Measurements from ENCODE around the gene SBF1.

Gene SBF1

DNA sequence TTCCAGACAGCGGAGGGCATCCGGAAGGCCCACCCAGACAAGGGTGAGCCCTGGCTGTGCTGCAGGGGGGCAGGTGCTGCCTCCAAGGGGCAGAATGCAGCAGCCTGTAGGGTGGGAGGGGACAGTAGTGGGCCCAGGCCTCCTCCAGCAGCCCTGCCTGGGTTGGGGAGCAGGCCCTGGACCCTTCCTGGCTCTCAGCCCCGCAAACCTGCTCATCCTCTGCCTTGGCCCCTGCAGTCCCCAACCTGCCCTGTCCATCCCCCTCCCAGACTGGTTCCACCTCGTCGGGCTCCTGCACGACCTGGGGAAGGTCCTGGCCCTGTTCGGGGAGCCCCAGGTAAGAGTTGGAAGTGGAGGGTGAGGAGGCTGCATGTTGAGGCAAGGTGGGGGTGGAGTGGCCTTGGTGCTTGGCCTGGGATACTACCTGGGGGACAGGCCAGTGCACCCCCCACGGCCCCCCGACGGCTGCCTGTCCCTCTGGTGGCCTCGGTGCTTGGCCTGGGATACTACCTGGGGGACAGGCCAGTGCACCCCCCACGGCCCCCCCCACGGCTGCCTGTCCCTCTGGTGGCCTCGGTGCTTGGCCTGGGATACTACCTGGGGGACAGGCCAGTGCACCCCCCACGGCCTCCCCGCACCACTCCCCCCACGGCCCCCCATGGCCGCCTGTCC, 13.3 kb upstream of the SBF1 start:
- Histone ChIP-seq H2AK5ac (ENCODE audit: low read length) (no peak overlapping the region), H3K18ac (ENCODE audit: low read length) (no peak overlapping the region), H3K56ac (ENCODE audit: low read length) (no peak overlapping the region), H3K27ac (ENCODE audit: low read depth, low read length) (no peak overlapping the region), H3K79me1 (ENCODE audit: low read length) (no peaks in the 10 kb centered on the region), H2BK5ac (ENCODE audit: low read length) (no peak overlapping the region), H3K27me3 (ENCODE audit: insufficient read depth, low read length, poor library complexity) (no peaks in the 10 kb centered on the region), H4K5ac (ENCODE audit: low read length) (no peak overlapping the region), H3K4ac (ENCODE audit: low read depth, low read length) (no peak overlapping the region), H3K23ac (ENCODE audit: low read length) (no peak overlapping the region), H3K4me2 (ENCODE audit: low read length) (no peak overlapping the region), H3K4me3 (ENCODE audit: low read length) (no peak overlapping the region), H2BK120ac (ENCODE audit: low read depth, low read length) (no peak overlapping the region), H3K4me1 (ENCODE audit: control insufficient read depth, low read depth, low read length) (no peaks in the 10 kb centered on the region), H3K9ac (ENCODE audit: low read length) (no peak overlapping the region), H4K8ac (ENCODE audit: low read depth, low read length) (no peak overlapping the region), H3K36me3 (ENCODE audit: control insufficient read depth, insufficient read depth, low read length) (no peaks in the 10 kb centered on the region), H3K79me2 (ENCODE audit: control insufficient read depth, insufficient read depth, low read length) (no peaks in the 10 kb centered on the region), H2BK15ac (replicated peaks; ENCODE audit: low read depth) (no peak overlapping the region)
- WGBS (ENCODE audit: extremely low coverage, insufficient coverage, low lambda C conversion rate), result no CpG with 5 or more reads among the region's 18 CpGs
- DNase-seq, result no peak

DNA sequence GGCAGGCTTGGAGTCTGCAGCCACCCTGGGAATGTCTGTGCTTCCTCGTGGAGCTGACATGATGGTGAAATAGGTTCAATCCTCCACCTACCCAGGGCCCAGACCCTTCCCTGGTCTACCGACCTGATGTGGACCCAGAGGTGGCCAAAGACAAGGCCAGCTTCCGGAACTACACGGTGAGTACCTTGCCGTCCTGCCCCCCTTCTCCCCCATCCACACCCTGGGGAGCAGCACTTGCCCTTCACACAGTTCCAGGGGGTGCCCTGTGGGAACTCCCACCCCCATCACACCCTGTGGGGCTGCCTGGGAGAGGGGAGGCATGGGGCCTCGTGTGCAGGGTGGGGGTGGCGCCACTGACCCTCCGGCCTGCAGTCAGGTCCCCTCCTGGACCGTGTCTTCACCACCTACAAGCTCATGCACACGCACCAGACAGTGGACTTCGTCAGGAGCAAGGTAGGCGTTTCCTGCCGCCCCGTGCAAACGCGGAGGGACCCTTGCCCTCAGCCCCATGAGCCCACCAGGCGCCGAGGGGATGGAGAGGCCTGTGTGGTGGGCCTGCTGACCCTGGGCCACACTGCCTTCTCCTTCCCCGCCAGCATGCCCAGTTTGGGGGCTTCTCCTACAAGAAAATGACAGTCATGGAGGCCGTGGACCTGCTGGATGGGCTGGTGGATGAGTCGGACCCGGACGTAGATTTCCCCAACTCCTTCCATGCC, 12.6 kb upstream of the SBF1 start:
- Histone ChIP-seq H3K36me3 (ENCODE audit: control insufficient read depth, insufficient read depth, low read length) (no peaks in the 10 kb centered on the region), H3K79me2 (ENCODE audit: control insufficient read depth, insufficient read depth, low read length) (no peaks in the 10 kb centered on the region), H3K9ac (ENCODE audit: low read length) (no peak overlapping the region), H3K27me3 (ENCODE audit: insufficient read depth, low read length, poor library complexity) (no peaks in the 10 kb centered on the region), H3K18ac (ENCODE audit: low read length) (no peak overlapping the region), H2BK5ac (ENCODE audit: low read length) (no peak overlapping the region), H3K4ac (ENCODE audit: low read depth, low read length) (no peak overlapping the region), H3K79me1 (ENCODE audit: low read length) (no peaks in the 10 kb centered on the region), H3K4me2 (ENCODE audit: low read length) (no peak overlapping the region), H3K27ac (ENCODE audit: low read depth, low read length) (no peak overlapping the region), H4K8ac (ENCODE audit: low read depth, low read length) (no peak overlapping the region), H2AK5ac (ENCODE audit: low read length) (no peak overlapping the region), H3K23ac (ENCODE audit: low read length) (no peak overlapping the region), H2BK120ac (ENCODE audit: low read depth, low read length) (no peak overlapping the region), H3K56ac (ENCODE audit: low read length) (no peak overlapping the region), H4K5ac (ENCODE audit: low read length) (no peak overlapping the region), H3K4me1 (ENCODE audit: control insufficient read depth, low read depth, low read length) (no peaks in the 10 kb centered on the region), H3K4me3 (ENCODE audit: low read length) (no peak overlapping the region), H2BK15ac (replicated peaks; ENCODE audit: low read depth) (no peak overlapping the region)
- no CpG with 5 or more reads among the region's 23 CpGs for WGBS (ENCODE audit: extremely low coverage, insufficient coverage, low lambda C conversion rate)
- DNase-seq, result no peak

DNA sequence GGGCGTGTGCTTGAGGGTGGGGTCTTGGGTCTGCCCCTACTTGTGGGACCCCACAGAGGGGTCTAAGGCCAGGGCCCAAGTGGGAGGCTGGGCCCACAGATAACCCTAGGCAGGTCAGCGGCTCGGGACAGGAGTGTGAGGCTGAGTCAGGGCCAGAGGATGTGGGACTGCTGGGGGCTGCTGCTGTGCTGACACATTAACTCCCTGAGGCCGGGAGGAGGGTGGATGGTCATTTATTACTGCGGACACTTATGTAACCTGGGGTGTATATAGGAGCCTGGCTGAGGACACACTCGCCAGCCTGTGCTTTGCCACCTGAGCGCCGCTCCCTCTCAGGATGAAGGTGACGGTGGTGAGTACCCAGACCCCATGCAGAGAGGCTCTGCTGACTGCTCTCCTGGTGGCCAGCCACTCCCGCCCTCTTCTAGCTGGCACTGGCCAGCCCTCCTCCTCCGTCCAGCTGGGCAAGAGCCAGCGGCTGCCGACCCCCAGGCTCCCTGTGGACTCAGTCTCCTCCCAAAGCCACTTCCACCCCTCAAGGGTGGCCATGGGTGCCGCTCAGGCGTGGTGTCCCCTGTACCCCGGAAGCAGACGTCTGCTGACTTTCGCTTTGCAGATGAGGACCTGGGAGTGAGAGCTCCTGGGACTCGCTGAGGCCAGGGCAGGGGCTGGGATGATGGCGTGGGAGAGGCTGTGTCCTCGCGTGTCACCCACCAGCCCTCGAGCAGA, 11.9 kb upstream of the SBF1 start, which contains the start of gene MIOX:
Gene MIOX (plus strand): TSS at position 299 of the 729 bp plus-strand sequence. CDS start 39 bp downstream, at position 338.
- Histone ChIP-seq H2AK5ac (ENCODE audit: low read length) (no peak within 1 kb of the TSS), H3K27ac (ENCODE audit: low read depth, low read length) (no peak within 1 kb of the TSS), H3K27me3 (ENCODE audit: insufficient read depth, low read length, poor library complexity) (no peaks in the 10 kb centered on the region), H3K23ac (ENCODE audit: low read length) (no peak within 1 kb of the TSS), H4K8ac (ENCODE audit: low read depth, low read length) (no peak within 1 kb of the TSS), H3K4me1 (ENCODE audit: control insufficient read depth, low read depth, low read length) (no peaks in the 10 kb centered on the region), H3K79me2 (ENCODE audit: control insufficient read depth, insufficient read depth, low read length) (no peaks in the 10 kb centered on the region), H4K5ac (ENCODE audit: low read length) (no peak within 1 kb of the TSS), H3K4me2 (ENCODE audit: low read length) (no peak within 1 kb of the TSS), H2BK5ac (ENCODE audit: low read length) (no peak within 1 kb of the TSS), H2BK120ac (ENCODE audit: low read depth, low read length) (no peak within 1 kb of the TSS), H3K56ac (ENCODE audit: low read length) (no peak within 1 kb of the TSS), H3K79me1 (ENCODE audit: low read length) (no peaks in the 10 kb centered on the region), H3K9ac (ENCODE audit: low read length) (no peak within 1 kb of the TSS), H2BK15ac (replicated peaks; ENCODE audit: low read depth) (no peak within 1 kb of the TSS), H3K18ac (ENCODE audit: low read length) (no peak within 1 kb of the TSS), H3K4ac (ENCODE audit: low read depth, low read length) (no peak within 1 kb of the TSS), H3K4me3 (ENCODE audit: low read length) (no peak within 1 kb of the TSS), H3K36me3 (ENCODE audit: control insufficient read depth, insufficient read depth, low read length) (no peaks in the 10 kb centered on the region)
- DNase-seq, result no peak
- WGBS (ENCODE audit: extremely low coverage, insufficient coverage, low lambda C conversion rate), result no CpG with 5 or more reads among the region's 23 CpGs

DNA sequence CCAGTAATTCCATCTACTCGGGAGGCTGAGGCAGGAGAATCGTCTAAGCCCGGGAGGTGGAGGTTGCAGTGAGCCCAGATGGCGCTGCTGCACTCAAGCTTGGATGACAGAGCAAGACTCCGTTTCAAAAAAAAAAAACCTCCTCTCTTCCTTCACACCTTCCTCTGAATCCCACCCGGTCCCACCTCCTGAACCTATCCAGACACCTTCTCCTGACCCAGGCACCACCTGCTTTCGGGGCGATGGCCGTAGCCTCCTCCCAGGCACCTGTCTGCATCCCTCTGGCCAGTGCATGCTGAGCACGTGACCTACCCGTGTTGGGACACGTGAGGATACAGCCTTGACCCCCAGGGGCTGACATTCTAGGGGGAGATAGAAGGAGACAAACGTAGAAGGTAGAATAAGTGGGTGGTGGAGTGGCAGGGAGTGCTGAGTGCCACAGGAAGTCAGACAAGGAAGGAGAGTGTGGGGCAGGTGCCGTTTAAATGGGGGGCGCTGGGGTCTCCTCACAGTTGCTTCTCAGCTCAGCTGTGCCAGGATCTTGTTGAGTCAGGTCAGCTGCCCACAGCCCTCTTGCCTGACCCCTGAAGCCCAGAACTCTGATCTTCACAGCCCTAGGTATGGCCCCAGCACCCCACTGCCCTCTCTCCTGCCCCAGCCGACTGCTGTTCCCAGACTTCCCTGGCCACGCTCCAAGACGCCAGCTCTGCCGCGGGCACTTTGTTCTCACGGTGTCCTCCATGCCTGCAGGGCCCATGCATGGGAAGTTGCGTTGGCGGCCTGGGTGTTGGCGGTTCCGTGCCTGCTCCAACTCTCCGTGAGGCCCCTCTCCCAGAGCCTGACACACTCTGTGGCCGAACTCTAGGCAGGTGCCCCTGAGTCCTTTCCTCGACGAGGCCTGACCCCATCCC, 10.6 kb upstream of the SBF1 start:
- Histone ChIP-seq H3K56ac (ENCODE audit: low read length) (peak overlapping the region; percentile 34), H3K36me3 (ENCODE audit: control insufficient read depth, insufficient read depth, low read length) (no peaks in the 10 kb centered on the region), H2BK120ac (ENCODE audit: low read depth, low read length) (no peak overlapping the region), H3K27ac (ENCODE audit: low read depth, low read length) (no peak overlapping the region), H4K8ac (ENCODE audit: low read depth, low read length) (no peak overlapping the region), H3K9ac (ENCODE audit: low read length) (no peak overlapping the region), H3K4me1 (ENCODE audit: control insufficient read depth, low read depth, low read length) (no peaks in the 10 kb centered on the region), H3K79me2 (ENCODE audit: control insufficient read depth, insufficient read depth, low read length) (no peaks in the 10 kb centered on the region), H3K23ac (ENCODE audit: low read length) (no peak overlapping the region), H3K4me3 (ENCODE audit: low read length) (no peak overlapping the region), H2BK5ac (ENCODE audit: low read length) (no peak overlapping the region), H4K5ac (ENCODE audit: low read length) (no peak overlapping the region), H3K4me2 (ENCODE audit: low read length) (no peak overlapping the region), H3K4ac (ENCODE audit: low read depth, low read length) (no peak overlapping the region), H2BK15ac (replicated peaks; ENCODE audit: low read depth) (no peak overlapping the region), H3K27me3 (ENCODE audit: insufficient read depth, low read length, poor library complexity) (no peaks in the 10 kb centered on the region), H3K18ac (ENCODE audit: low read length) (no peak overlapping the region), H3K79me1 (ENCODE audit: low read length) (no peaks in the 10 kb centered on the region), H2AK5ac (ENCODE audit: low read length) (no peak overlapping the region)
- no peak for DNase-seq
- WGBS (ENCODE audit: extremely low coverage, insufficient coverage, low lambda C conversion rate), result no CpG with 5 or more reads among the region's 29 CpGs

DNA sequence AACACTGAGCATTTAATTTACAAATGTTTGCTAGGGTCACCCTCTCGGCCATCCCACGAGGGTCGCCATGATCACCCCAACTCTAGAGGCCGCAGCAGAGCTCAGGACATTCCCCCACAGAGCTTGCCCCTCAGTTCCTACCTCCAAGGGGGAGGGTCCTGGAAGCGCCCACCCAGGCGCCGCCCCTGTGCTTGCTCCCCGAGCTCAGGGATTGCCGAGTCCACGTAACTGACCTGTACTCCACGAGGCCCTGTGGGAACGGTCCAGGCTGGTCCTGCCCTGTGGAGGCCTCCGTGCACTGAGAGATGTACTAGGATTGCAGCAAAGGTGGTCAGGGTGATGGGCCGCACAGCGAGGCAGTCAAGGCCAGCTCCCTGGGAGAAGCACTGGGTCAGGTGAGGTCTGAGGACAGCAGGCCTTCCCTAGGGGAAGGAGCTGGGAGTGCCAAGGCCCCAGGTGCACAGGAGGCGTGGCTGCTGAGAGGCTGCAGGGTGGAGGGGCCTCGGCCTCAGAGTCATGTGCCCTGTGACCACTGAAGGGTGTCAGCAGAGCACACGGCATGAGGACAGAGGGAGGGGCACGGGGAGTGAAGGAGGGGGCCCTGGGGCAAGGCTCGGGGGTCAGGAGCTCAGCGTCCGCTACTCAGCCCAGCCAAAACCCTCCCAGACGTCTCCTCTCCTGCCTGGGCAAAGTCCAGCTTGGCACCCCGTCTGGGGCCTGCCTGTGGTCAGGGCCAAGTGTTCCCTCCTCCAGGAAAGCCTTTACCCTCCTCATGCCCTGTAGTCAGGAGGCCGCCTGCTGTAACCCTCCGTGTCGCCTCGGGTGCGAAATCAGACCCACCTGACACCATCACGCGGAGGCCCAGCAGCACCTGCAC, 9.4 kb upstream of the SBF1 start:
- no peak overlapping the region for H4K8ac ChIP-seq (ENCODE audit: low read depth, low read length)
- no peak overlapping the region for H2BK5ac ChIP-seq (ENCODE audit: low read length)
- H2BK120ac ChIP-seq (ENCODE audit: low read depth, low read length), result no peak overlapping the region
- H3K18ac ChIP-seq (ENCODE audit: low read length), result no peak overlapping the region
- no peak for DNase-seq
- no peak overlapping the region for H3K9ac ChIP-seq (ENCODE audit: low read length)
- no peak overlapping the region for H3K4me3 ChIP-seq (ENCODE audit: low read length)
- no peak overlapping the region for H3K4me2 ChIP-seq (ENCODE audit: low read length)
- H2AK5ac ChIP-seq (ENCODE audit: low read length), result no peak overlapping the region
- H3K27ac ChIP-seq (ENCODE audit: low read depth, low read length), result no peak overlapping the region
- H2BK15ac ChIP-seq (replicated peaks; ENCODE audit: low read depth), result no peak overlapping the region
- no peak overlapping the region for H3K56ac ChIP-seq (ENCODE audit: low read length)
- no peaks in the 10 kb centered on the region for H3K79me2 ChIP-seq (ENCODE audit: control insufficient read depth, insufficient read depth, low read length)
- H3K79me1 ChIP-seq (ENCODE audit: low read length), result no peaks in the 10 kb centered on the region
- H3K36me3 ChIP-seq (ENCODE audit: control insufficient read depth, insufficient read depth, low read length), result no peaks in the 10 kb centered on the region
- no peaks in the 10 kb centered on the region for H3K4me1 ChIP-seq (ENCODE audit: control insufficient read depth, low read depth, low read length)
- no peak overlapping the region for H4K5ac ChIP-seq (ENCODE audit: low read length)
- WGBS (ENCODE audit: extremely low coverage, insufficient coverage, low lambda C conversion rate), result no CpG with 5 or more reads among the region's 31 CpGs
- H3K23ac ChIP-seq (ENCODE audit: low read length), result no peak overlapping the region
- no peaks in the 10 kb centered on the region for H3K27me3 ChIP-seq (ENCODE audit: insufficient read depth, low read length, poor library complexity)
- no peak overlapping the region for H3K4ac ChIP-seq (ENCODE audit: low read depth, low read length)

All from mesendoderm (in vitro differentiated cells).